T-helper 1 cell (primary cell): ENCODE data around the gene ACD.

Source experiments
- DNase-seq, 5 donors: peaks; one replicate each; pipeline ENCODE4 v3.0.0-alpha.2; 2012 to 2020

ACD gene

DNA sequence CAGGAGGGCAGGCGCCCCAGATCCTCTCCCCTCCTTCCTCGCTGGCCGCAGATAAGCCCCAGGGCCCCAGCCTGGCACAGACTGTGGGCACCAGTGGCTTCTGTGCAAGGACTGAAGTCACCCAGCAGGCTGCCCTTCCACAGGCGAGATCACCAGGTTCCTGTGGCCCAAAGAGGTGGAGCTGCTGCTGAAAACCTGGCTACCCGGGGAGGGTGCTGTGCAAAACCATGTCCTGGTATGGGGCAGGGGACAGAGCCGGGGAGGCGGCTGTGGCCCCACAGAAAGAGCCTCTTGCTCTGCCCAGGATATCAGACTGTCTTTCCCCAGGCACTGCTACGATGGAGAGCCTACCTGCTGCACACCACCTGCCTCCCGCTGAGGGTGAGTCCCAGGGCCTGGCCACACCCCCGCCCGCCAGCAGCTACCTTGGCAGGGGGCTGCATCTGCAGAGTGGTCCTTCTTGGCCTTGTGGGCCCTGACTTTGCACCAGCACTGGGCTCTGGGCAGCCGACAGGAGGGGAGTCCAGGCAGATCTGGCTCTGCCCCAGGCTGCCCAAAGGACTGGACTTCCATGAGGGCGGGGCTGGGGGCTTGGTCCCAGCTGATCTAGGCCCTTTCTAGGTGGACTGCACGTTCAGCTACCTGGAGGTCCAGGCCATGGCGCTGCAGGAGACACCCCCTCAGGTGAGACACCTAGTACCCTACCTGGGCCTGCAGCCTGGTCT is 14.5 kb downstream of the ACD start:
- DNase-seq: peak in 1 of 5 donors; percentile 48

DNA sequence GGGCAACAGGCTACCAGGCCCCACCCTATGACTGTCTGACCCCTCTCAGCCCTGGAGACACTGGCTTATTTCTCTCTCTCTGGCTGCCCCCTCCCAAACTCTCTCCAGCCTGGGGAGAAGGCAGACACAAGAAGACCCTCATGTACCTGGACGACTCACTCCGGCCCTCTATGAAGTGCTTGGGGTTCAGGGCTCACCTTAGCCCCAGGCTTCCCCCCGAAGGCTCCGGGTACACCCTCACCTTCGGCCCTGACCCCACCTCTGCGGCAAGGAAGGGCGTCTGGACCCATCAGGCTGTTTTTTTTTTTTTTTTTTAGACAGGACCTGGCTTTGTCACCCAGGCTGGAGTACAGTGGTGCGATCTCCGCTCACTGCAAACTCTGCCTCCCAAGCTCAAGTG is 16.0 kb downstream of the ACD start:
- DNase-seq: no peak

GRCh38 chr16:67641779-67642708 is 18.0 kb downstream of the ACD start:
- DNase-seq: no peak

- DNase-seq: no peak
These were observed 22.4 kb downstream of the ACD start for GRCh38 chr16:67637625-67638024.

DNA sequence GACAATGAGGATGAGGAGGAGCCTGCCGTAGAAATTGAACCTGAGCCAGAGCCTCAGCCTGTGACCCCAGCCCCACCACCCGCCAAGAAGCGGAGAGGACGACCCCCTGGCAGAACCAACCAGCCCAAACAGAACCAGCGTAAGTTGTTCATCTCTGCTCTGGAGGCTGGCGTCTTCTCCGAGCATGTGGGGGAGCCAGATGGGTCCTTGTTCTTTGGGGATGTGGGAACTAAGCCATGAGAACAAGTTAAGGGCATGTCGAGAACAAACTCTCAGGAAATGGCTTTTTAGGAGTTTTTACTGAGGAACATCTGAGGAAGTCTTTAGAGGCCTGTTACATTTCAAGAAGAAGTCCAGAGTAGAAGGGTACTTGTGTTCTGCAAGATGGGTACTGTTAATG is 23.3 kb downstream of the ACD start:
- DNase-seq: no peak

- no peak for DNase-seq
These were observed 27.5 kb downstream of the ACD start for GRCh38 chr16:67632415-67633172.

- DNase-seq: no peak
These were observed 31.8 kb downstream of the ACD start for GRCh38 chr16:67628216-67628615.

- no peak for DNase-seq
These were observed 46.3 kb downstream of the ACD start for GRCh38 chr16:67613808-67614207.

DNA sequence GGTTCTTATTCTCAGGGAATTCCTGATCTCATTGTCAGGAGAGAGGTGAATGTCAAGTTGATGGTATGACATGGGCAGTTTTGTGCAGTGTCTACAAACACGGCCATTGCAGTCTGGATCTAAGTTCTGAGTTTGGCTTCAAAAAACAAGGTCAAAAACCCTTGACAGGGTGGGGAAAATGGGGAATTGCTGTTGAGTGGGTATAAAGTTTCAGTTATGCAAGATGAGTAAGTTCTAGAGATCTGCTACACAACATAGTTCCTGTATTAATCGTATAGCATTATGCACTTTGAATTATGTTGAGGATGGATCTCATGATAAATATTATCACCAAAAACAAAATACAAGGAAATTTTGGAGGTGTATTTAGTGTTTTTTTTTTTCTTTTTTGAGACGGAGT is 51.7 kb downstream of the ACD start:
- DNase-seq: no peak
